ENCODE results near the gene ROR1.

Gene ROR1

GRCh38 chr1:64150729-64151230 is 377.0 kb downstream of the ROR1 start:
- Histone ChIP-seq H3K36me3 (ENCODE audit: control insufficient read depth in 2 of 2, insufficient read depth in 2 of 2, low read length in 2 of 2) (no peaks in the 10 kb centered on the region), H3K27ac (ENCODE audit: low read depth in 2 of 2, low read length in 2 of 2) (no peak overlapping the region), H3K9me3 (ENCODE audit: control insufficient read depth in 2 of 2, low read length in 2 of 2) (no peaks in the 10 kb centered on the region), H3K27me3 (ENCODE audit: control insufficient read depth in 2 of 2, insufficient read depth in 2 of 2, low read length in 2 of 2) (no peaks in the 10 kb centered on the region), H3K4me3 (ENCODE audit: low read length in 2 of 2) (no peak overlapping the region), H3K4me1 (ENCODE audit: control insufficient read depth in 2 of 2, insufficient read depth in 2 of 2, low read length in 2 of 2) (no peaks in the 10 kb centered on the region), H3K9ac (ENCODE audit: low read depth in 1 of 2, low read length in 2 of 2) (no peak overlapping the region)

- H3K9ac ChIP-seq (ENCODE audit: low read depth in 1 of 2, low read length in 2 of 2) = no peak overlapping the region
- H3K27me3 ChIP-seq (ENCODE audit: control insufficient read depth in 2 of 2, insufficient read depth in 2 of 2, low read length in 2 of 2) = no peaks in the 10 kb centered on the region
- H3K36me3 ChIP-seq (ENCODE audit: control insufficient read depth in 2 of 2, insufficient read depth in 2 of 2, low read length in 2 of 2) = peaks cover 0 to 2% of the 10 kb centered on the region in 2 donors
- H3K27ac ChIP-seq (ENCODE audit: low read depth in 2 of 2, low read length in 2 of 2) = no peak overlapping the region
- H3K4me3 ChIP-seq (ENCODE audit: low read length in 2 of 2) = no peak overlapping the region
- no peaks in the 10 kb centered on the region for H3K9me3 ChIP-seq (ENCODE audit: control insufficient read depth in 2 of 2, low read length in 2 of 2)
- H3K4me1 ChIP-seq (ENCODE audit: control insufficient read depth in 2 of 2, insufficient read depth in 2 of 2, low read length in 2 of 2) = no peaks in the 10 kb centered on the region
Measured at GRCh38 chr1:64155278-64155677, 381.5 kb downstream of the ROR1 start.

- H3K27me3 ChIP-seq (ENCODE audit: control insufficient read depth in 2 of 2, insufficient read depth in 2 of 2, low read length in 2 of 2) = no peaks in the 10 kb centered on the region
- H3K27ac ChIP-seq (ENCODE audit: low read depth in 2 of 2, low read length in 2 of 2) = no peak overlapping the region
- H3K36me3 ChIP-seq (ENCODE audit: control insufficient read depth in 2 of 2, insufficient read depth in 2 of 2, low read length in 2 of 2) = peaks cover 0 to 2% of the 10 kb centered on the region in 2 donors
- no peaks in the 10 kb centered on the region for H3K9me3 ChIP-seq (ENCODE audit: control insufficient read depth in 2 of 2, low read length in 2 of 2)
- H3K9ac ChIP-seq (ENCODE audit: low read depth in 1 of 2, low read length in 2 of 2) = no peak overlapping the region
- no peak overlapping the region for H3K4me3 ChIP-seq (ENCODE audit: low read length in 2 of 2)
- H3K4me1 ChIP-seq (ENCODE audit: control insufficient read depth in 2 of 2, insufficient read depth in 2 of 2, low read length in 2 of 2) = no peaks in the 10 kb centered on the region
Measured at GRCh38 chr1:64161357-64161941, 387.6 kb downstream of the ROR1 start.

- H3K36me3 ChIP-seq (ENCODE audit: control insufficient read depth in 2 of 2, insufficient read depth in 2 of 2, low read length in 2 of 2) = peaks cover 0 to 2% of the 10 kb centered on the region in 2 donors
- H3K4me1 ChIP-seq (ENCODE audit: control insufficient read depth in 2 of 2, insufficient read depth in 2 of 2, low read length in 2 of 2) = no peaks in the 10 kb centered on the region
- no peaks in the 10 kb centered on the region for H3K9me3 ChIP-seq (ENCODE audit: control insufficient read depth in 2 of 2, low read length in 2 of 2)
- no peaks in the 10 kb centered on the region for H3K27me3 ChIP-seq (ENCODE audit: control insufficient read depth in 2 of 2, insufficient read depth in 2 of 2, low read length in 2 of 2)
- no peak overlapping the region for H3K4me3 ChIP-seq (ENCODE audit: low read length in 2 of 2)
- H3K27ac ChIP-seq (ENCODE audit: low read depth in 2 of 2, low read length in 2 of 2) = no peak overlapping the region
- H3K9ac ChIP-seq (ENCODE audit: low read depth in 1 of 2, low read length in 2 of 2) = no peak overlapping the region
Measured at GRCh38 chr1:64162151-64162550, 388.3 kb downstream of the ROR1 start.

GRCh38 chr1:64162804-64163203 is 389.0 kb downstream of the ROR1 start:
- H3K9ac ChIP-seq (ENCODE audit: low read depth in 1 of 2, low read length in 2 of 2) = no peak overlapping the region
- no peak overlapping the region for H3K27ac ChIP-seq (ENCODE audit: low read depth in 2 of 2, low read length in 2 of 2)
- no peaks in the 10 kb centered on the region for H3K4me1 ChIP-seq (ENCODE audit: control insufficient read depth in 2 of 2, insufficient read depth in 2 of 2, low read length in 2 of 2)
- peaks cover 0 to 2% of the 10 kb centered on the region in 2 donors for H3K36me3 ChIP-seq (ENCODE audit: control insufficient read depth in 2 of 2, insufficient read depth in 2 of 2, low read length in 2 of 2)
- no peaks in the 10 kb centered on the region for H3K27me3 ChIP-seq (ENCODE audit: control insufficient read depth in 2 of 2, insufficient read depth in 2 of 2, low read length in 2 of 2)
- no peaks in the 10 kb centered on the region for H3K9me3 ChIP-seq (ENCODE audit: control insufficient read depth in 2 of 2, low read length in 2 of 2)
- no peak overlapping the region for H3K4me3 ChIP-seq (ENCODE audit: low read length in 2 of 2)

DNA sequence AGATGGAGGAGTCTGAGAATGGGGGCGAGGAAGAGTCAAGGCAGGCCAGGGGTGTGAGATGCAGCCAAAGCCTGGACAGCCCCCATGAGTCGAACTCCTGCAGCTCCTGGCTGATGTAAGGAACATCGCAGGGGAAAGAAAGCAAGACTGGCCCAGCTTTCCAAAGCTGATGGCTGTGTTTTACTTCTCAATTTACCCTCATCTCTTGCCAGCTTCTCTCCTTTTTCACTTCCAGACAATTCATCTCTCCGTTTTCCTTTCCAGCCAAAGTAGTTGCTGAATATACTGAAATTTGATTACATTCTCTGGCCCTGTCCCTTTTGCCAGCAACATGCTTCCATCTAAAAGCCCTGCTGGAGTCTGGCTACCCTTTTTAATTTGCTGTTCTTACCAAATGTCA is 389.6 kb downstream of the ROR1 start:
- Histone ChIP-seq H3K27ac (ENCODE audit: low read depth in 2 of 2, low read length in 2 of 2) (no peak overlapping the region), H3K9ac (ENCODE audit: low read depth in 1 of 2, low read length in 2 of 2) (no peak overlapping the region)

DNA sequence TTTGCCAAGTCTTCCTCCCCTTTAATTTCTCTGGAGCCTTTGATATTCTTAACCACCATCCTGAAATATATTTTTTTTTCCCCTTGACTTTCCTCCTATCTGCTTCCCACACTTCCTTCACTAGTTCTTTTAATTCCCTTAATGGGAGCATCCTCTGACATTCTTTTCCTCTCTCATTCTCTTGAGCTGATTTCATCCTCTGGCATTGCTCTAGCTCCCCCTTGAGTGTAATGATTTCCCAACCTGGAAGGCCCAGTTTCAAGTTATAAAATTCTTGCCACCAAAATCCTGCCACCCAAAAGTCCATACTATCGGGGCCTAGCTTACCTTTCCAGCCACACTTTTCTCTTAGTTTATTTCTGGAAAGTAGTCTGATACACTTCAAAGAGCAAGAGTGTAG is 390.2 kb downstream of the ROR1 start:
- no peaks in the 10 kb centered on the region for H3K4me1 ChIP-seq (ENCODE audit: control insufficient read depth in 2 of 2, insufficient read depth in 2 of 2, low read length in 2 of 2)
- no peak overlapping the region for H3K4me3 ChIP-seq (ENCODE audit: low read length in 2 of 2)
- H3K9ac ChIP-seq (ENCODE audit: low read depth in 1 of 2, low read length in 2 of 2) = no peak overlapping the region
- no peak overlapping the region for H3K27ac ChIP-seq (ENCODE audit: low read depth in 2 of 2, low read length in 2 of 2)
- H3K27me3 ChIP-seq (ENCODE audit: control insufficient read depth in 2 of 2, insufficient read depth in 2 of 2, low read length in 2 of 2) = no peaks in the 10 kb centered on the region
- H3K36me3 ChIP-seq (ENCODE audit: control insufficient read depth in 2 of 2, insufficient read depth in 2 of 2, low read length in 2 of 2) = peaks cover 0 to under 1% of the 10 kb centered on the region in 2 donors
- H3K9me3 ChIP-seq (ENCODE audit: control insufficient read depth in 2 of 2, low read length in 2 of 2) = no peaks in the 10 kb centered on the region

More for the DNA sequence above, 389.6 kb downstream of the ROR1 start:
- Histone ChIP-seq H3K4me1 (ENCODE audit: control insufficient read depth in 2 of 2, insufficient read depth in 2 of 2, low read length in 2 of 2) (no peaks in the 10 kb centered on the region), H3K9me3 (ENCODE audit: control insufficient read depth in 2 of 2, low read length in 2 of 2) (no peaks in the 10 kb centered on the region), H3K4me3 (ENCODE audit: low read length in 2 of 2) (no peak overlapping the region), H3K36me3 (ENCODE audit: control insufficient read depth in 2 of 2, insufficient read depth in 2 of 2, low read length in 2 of 2) (peaks cover 0 to 2% of the 10 kb centered on the region in 2 donors), H3K27me3 (ENCODE audit: control insufficient read depth in 2 of 2, insufficient read depth in 2 of 2, low read length in 2 of 2) (no peaks in the 10 kb centered on the region)

- no peak overlapping the region for H3K4me3 ChIP-seq (ENCODE audit: low read length in 2 of 2)
- no peaks in the 10 kb centered on the region for H3K9me3 ChIP-seq (ENCODE audit: control insufficient read depth in 2 of 2, low read length in 2 of 2)
- H3K27ac ChIP-seq (ENCODE audit: low read depth in 2 of 2, low read length in 2 of 2) = no peak overlapping the region
- peaks cover 2 to 4% of the 10 kb centered on the region in 2 donors for H3K4me1 ChIP-seq (ENCODE audit: control insufficient read depth in 2 of 2, insufficient read depth in 2 of 2, low read length in 2 of 2)
- no peak overlapping the region for H3K9ac ChIP-seq (ENCODE audit: low read depth in 1 of 2, low read length in 2 of 2)
- no peaks in the 10 kb centered on the region for H3K27me3 ChIP-seq (ENCODE audit: control insufficient read depth in 2 of 2, insufficient read depth in 2 of 2, low read length in 2 of 2)
- no peaks in the 10 kb centered on the region for H3K36me3 ChIP-seq (ENCODE audit: control insufficient read depth in 2 of 2, insufficient read depth in 2 of 2, low read length in 2 of 2)
Measured at GRCh38 chr1:64166629-64167028, 392.8 kb downstream of the ROR1 start.

DNA sequence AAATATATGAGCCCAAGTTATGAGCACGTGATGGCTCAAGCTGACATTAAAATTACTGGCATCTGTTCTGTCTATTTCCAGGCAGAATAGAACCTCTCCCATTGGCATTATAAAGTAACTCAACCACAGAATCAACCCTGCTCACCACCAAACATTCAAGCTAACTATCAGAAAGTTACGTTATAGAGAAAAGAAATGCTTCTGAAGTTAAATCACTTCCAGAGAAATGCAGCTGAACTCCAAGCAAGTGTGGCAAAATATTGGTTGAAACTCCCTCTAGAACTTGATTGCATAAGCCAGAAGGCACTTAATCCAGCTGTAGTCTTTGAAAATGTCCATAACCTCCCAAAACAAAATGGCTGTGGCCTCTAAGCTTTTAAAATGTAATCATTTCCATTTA is 393.4 kb downstream of the ROR1 start:
- Histone ChIP-seq H3K27me3 (ENCODE audit: control insufficient read depth in 2 of 2, insufficient read depth in 2 of 2, low read length in 2 of 2) (no peaks in the 10 kb centered on the region), H3K27ac (ENCODE audit: low read depth in 2 of 2, low read length in 2 of 2) (no peak overlapping the region), H3K4me1 (ENCODE audit: control insufficient read depth in 2 of 2, insufficient read depth in 2 of 2, low read length in 2 of 2) (peaks cover 2 to 9% of the 10 kb centered on the region in 2 donors), H3K9ac (ENCODE audit: low read depth in 1 of 2, low read length in 2 of 2) (no peak overlapping the region), H3K4me3 (ENCODE audit: low read length in 2 of 2) (no peak overlapping the region), H3K36me3 (ENCODE audit: control insufficient read depth in 2 of 2, insufficient read depth in 2 of 2, low read length in 2 of 2) (no peaks in the 10 kb centered on the region), H3K9me3 (ENCODE audit: control insufficient read depth in 2 of 2, low read length in 2 of 2) (no peaks in the 10 kb centered on the region)

DNA sequence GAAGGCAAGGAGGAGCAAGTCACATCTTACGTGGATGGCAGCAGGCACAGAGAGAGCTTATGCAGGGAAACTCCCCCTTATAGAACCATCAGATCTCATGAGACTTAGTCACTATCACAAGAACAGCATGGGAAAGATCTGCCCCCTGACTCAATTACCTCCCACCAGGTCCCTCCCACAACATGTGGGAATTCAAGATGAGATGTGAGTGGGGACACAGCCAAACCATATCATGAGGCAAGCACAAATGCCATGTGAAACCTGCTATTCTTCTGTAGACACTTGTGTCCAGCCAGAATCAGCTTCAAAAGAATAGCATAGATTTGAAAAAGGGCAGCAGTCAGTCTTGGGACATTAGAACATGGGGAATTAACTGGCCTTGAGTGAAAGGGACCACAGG is 397.4 kb downstream of the ROR1 start:
- no peak overlapping the region for H3K4me3 ChIP-seq (ENCODE audit: low read length in 2 of 2)
- H3K27ac ChIP-seq (ENCODE audit: low read depth in 2 of 2, low read length in 2 of 2) = no peak overlapping the region

More for the DNA sequence above, 397.4 kb downstream of the ROR1 start:
- no peaks in the 10 kb centered on the region for H3K36me3 ChIP-seq (ENCODE audit: control insufficient read depth in 2 of 2, insufficient read depth in 2 of 2, low read length in 2 of 2)
- no peak overlapping the region for H3K9ac ChIP-seq (ENCODE audit: low read depth in 1 of 2, low read length in 2 of 2)
- no peaks in the 10 kb centered on the region for H3K9me3 ChIP-seq (ENCODE audit: control insufficient read depth in 2 of 2, low read length in 2 of 2)
- H3K27me3 ChIP-seq (ENCODE audit: control insufficient read depth in 2 of 2, insufficient read depth in 2 of 2, low read length in 2 of 2) = no peaks in the 10 kb centered on the region
- H3K4me1 ChIP-seq (ENCODE audit: control insufficient read depth in 2 of 2, insufficient read depth in 2 of 2, low read length in 2 of 2) = peaks cover 2 to 14% of the 10 kb centered on the region in 2 donors

Measured in mucosa of rectum (tissue), 2 donors.